ENCODE measurements around the gene SPSB2.
A peak's percentile ranks its signal among the peaks of the same experiment; 100 is the strongest.
"Not testable (repeated sequence)": the region's sequence is repeated elsewhere in the genome, so short reads cannot be mapped to it uniquely, and the experiment has no call there.

Gene SPSB2

GRCh38 chr12:6896846-6897435 lies 23.8 kb upstream of the SPSB2 start:
- H3K27ac ChIP-seq, result no peak overlapping the region
- TF ChIP-seq CTCF (conservative IDR thresholded peaks at IDR 0.05) (no peak), ZFX (IDR thresholded peaks at IDR 0.05) (no peak)

- no peak overlapping the region for H3K27ac ChIP-seq
- no peak for TF ChIP-seq ZFX (IDR thresholded peaks at IDR 0.05)
- no peak for TF ChIP-seq CTCF (conservative IDR thresholded peaks at IDR 0.05)
Observed at GRCh38 chr12:6894321-6894720, 21.2 kb upstream of the SPSB2 start.

- H3K27ac ChIP-seq, result not testable (repeated sequence)
Observed at GRCh38 chr12:6892683-6893082, 19.6 kb upstream of the SPSB2 start.

- TF ChIP-seq ZFX (IDR thresholded peaks at IDR 0.05) (no peak), CTCF (conservative IDR thresholded peaks at IDR 0.05) (no peak)
- H3K27ac ChIP-seq, result peak overlapping the region; percentile 80
Observed at GRCh38 chr12:6891646-6892001, 18.5 kb upstream of the SPSB2 start.

- TF ChIP-seq CTCF (conservative IDR thresholded peaks at IDR 0.05), result peak; percentile 99
- TF ChIP-seq ZFX (IDR thresholded peaks at IDR 0.05), result no peak
- H3K27ac ChIP-seq, result peak overlapping the region; percentile 80
Observed at GRCh38 chr12:6890789-6891645, 17.9 kb upstream of the SPSB2 start.

GRCh38 chr12:6889775-6890573 lies 16.9 kb upstream of the SPSB2 start:
- H3K27ac ChIP-seq, result peak overlapping the region; percentile 80

- H3K27ac ChIP-seq, result peak overlapping the region; percentile 9; the same call in 1 of the 2 replicates
Observed at GRCh38 chr12:6888794-6889193, 15.7 kb upstream of the SPSB2 start.

- no peak for TF ChIP-seq CTCF (conservative IDR thresholded peaks at IDR 0.05)
- no peak for TF ChIP-seq ZFX (IDR thresholded peaks at IDR 0.05)
- peak overlapping the region; percentile 9; the same call in 1 of the 2 replicates for H3K27ac ChIP-seq
Observed at GRCh38 chr12:6888360-6888759, 15.3 kb upstream of the SPSB2 start.

Measured in C4-2B (cell line).